Measurements from ENCODE around the gene FBN2.

FBN2 gene

DNA sequence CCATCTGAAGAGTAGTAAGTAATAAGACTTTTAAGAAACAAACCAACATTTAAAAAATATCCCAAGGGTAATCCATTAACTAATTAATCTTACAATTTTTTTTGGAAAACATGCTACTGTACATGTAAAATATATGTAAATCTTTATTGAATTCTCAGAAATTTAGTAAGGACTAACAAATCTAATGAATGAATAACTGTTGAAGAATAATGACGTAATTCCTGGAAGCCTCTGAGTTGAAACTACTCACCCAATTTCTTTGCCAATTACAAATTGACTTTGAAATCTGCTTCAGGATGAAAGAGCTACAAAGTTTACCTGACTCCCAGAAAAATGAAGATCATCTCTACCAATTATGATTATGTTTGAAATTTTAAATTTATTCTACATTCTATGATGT, 21.1 kb downstream of the FBN2 start:
- Histone ChIP-seq H3K9me3 (ENCODE audit: insufficient read depth, low read depth, low read length) (no peaks in the 10 kb centered on the region), H3K79me1 (ENCODE audit: low read length) (no peaks in the 10 kb centered on the region), H2BK12ac (ENCODE audit: low read length) (no peak overlapping the region), H3K9ac (ENCODE audit: low read length) (no peak overlapping the region), H3K27ac (ENCODE audit: low read depth, low read length) (no peak overlapping the region), H3K18ac (ENCODE audit: low read length) (no peak overlapping the region), H3K23ac (ENCODE audit: low read length) (no peak overlapping the region), H3K79me2 (ENCODE audit: control insufficient read depth, insufficient read depth, low read length, poor library complexity) (no peaks in the 10 kb centered on the region), H3K4me3 (ENCODE audit: low read depth, low read length) (no peak overlapping the region), H2BK5ac (ENCODE audit: low read depth, low read length, poor library complexity) (no peak overlapping the region), H2BK120ac (ENCODE audit: insufficient read depth, low read length, poor library complexity) (no peak overlapping the region), H3K36me3 (ENCODE audit: control insufficient read depth in 1 of 2, insufficient read depth in 2 of 2, low read length in 2 of 2) (peaks cover 2 to 5% of the 10 kb centered on the region in 2 experiments), H2AK5ac (ENCODE audit: low read length) (no peak overlapping the region), H3K4me2 (ENCODE audit: low read length) (no peak overlapping the region), H3K27me3 (ENCODE audit: insufficient read depth, low read length) (no peaks in the 10 kb centered on the region), H3K4ac (ENCODE audit: low read depth, low read length) (no peak overlapping the region), H2AFZ (ENCODE audit: insufficient read depth, low read length, poor library complexity) (no peak overlapping the region), H4K12ac (ENCODE audit: low read depth, low read length) (no peak overlapping the region), H3K14ac (ENCODE audit: low read length) (no peak overlapping the region), H4K8ac (ENCODE audit: low read depth, low read length) (no peak overlapping the region), H4K91ac (ENCODE audit: low read depth, low read length) (no peak overlapping the region), H3K4me1 (ENCODE audit: control insufficient read depth in 1 of 2, insufficient read depth in 2 of 2, low read length in 2 of 2) (no peaks in the 10 kb centered on the region)
- WGBS (ENCODE audit: extremely low coverage, insufficient coverage, insufficient read length): no CpG with 5 or more reads among the region's 1 CpG
- DNase-seq: no peak

- Histone ChIP-seq H2BK120ac (ENCODE audit: insufficient read depth, low read length, poor library complexity) (no peak overlapping the region), H3K4ac (ENCODE audit: low read depth, low read length) (no peak overlapping the region), H3K9me3 (ENCODE audit: insufficient read depth, low read depth, low read length) (no peaks in the 10 kb centered on the region), H4K12ac (ENCODE audit: low read depth, low read length) (no peak overlapping the region), H3K23ac (ENCODE audit: low read length) (no peak overlapping the region), H3K4me1 (ENCODE audit: control insufficient read depth in 1 of 2, insufficient read depth in 2 of 2, low read length in 2 of 2) (no peaks in the 10 kb centered on the region), H3K18ac (ENCODE audit: low read length) (no peak overlapping the region), H2AFZ (ENCODE audit: insufficient read depth, low read length, poor library complexity) (no peak overlapping the region), H3K9ac (ENCODE audit: low read length) (no peak overlapping the region), H3K27me3 (ENCODE audit: insufficient read depth, low read length) (no peaks in the 10 kb centered on the region), H2BK12ac (ENCODE audit: low read length) (no peak overlapping the region), H3K4me3 (ENCODE audit: low read depth, low read length) (no peak overlapping the region), H3K4me2 (ENCODE audit: low read length) (no peak overlapping the region), H3K79me2 (ENCODE audit: control insufficient read depth, insufficient read depth, low read length, poor library complexity) (no peaks in the 10 kb centered on the region), H3K27ac (ENCODE audit: low read depth, low read length) (no peak overlapping the region), H4K91ac (ENCODE audit: low read depth, low read length) (no peak overlapping the region), H3K79me1 (ENCODE audit: low read length) (no peaks in the 10 kb centered on the region), H3K36me3 (ENCODE audit: control insufficient read depth in 1 of 2, insufficient read depth in 2 of 2, low read length in 2 of 2) (peaks cover 0 to 5% of the 10 kb centered on the region in 2 experiments), H3K14ac (ENCODE audit: low read length) (no peak overlapping the region), H4K8ac (ENCODE audit: low read depth, low read length) (no peak overlapping the region), H2AK5ac (ENCODE audit: low read length) (no peak overlapping the region), H2BK5ac (ENCODE audit: low read depth, low read length, poor library complexity) (no peak overlapping the region)
- no peak for DNase-seq
- WGBS (ENCODE audit: extremely low coverage, insufficient coverage, insufficient read length): no CpG with 5 or more reads among the region's 1 CpG
These were observed 24.2 kb downstream of the FBN2 start for GRCh38 chr5:128513806-128514205.

- H3K79me2 ChIP-seq (ENCODE audit: control insufficient read depth, insufficient read depth, low read length, poor library complexity): no peaks in the 10 kb centered on the region
- H3K23ac ChIP-seq (ENCODE audit: low read length): no peak overlapping the region
- H2BK12ac ChIP-seq (ENCODE audit: low read length): no peak overlapping the region
- H4K8ac ChIP-seq (ENCODE audit: low read depth, low read length): no peak overlapping the region
- no peak overlapping the region for H2AK5ac ChIP-seq (ENCODE audit: low read length)
- H3K4me3 ChIP-seq (ENCODE audit: low read depth, low read length): no peak overlapping the region
- no peaks in the 10 kb centered on the region for H3K27me3 ChIP-seq (ENCODE audit: insufficient read depth, low read length)
- no peak overlapping the region for H3K27ac ChIP-seq (ENCODE audit: low read depth, low read length)
- no peaks in the 10 kb centered on the region for H3K36me3 ChIP-seq (ENCODE audit: control insufficient read depth in 1 of 2, insufficient read depth in 2 of 2, low read length in 2 of 2)
- no peak overlapping the region for H4K12ac ChIP-seq (ENCODE audit: low read depth, low read length)
- H2BK5ac ChIP-seq (ENCODE audit: low read depth, low read length, poor library complexity): no peak overlapping the region
- no peak overlapping the region for H4K91ac ChIP-seq (ENCODE audit: low read depth, low read length)
- no peak overlapping the region for H2AFZ ChIP-seq (ENCODE audit: insufficient read depth, low read length, poor library complexity)
- H3K9me3 ChIP-seq (ENCODE audit: insufficient read depth, low read depth, low read length): no peaks in the 10 kb centered on the region
- no peak for DNase-seq
- H2BK120ac ChIP-seq (ENCODE audit: insufficient read depth, low read length, poor library complexity): no peak overlapping the region
- no peak overlapping the region for H3K9ac ChIP-seq (ENCODE audit: low read length)
- WGBS (ENCODE audit: extremely low coverage, insufficient coverage, insufficient read length): no CpG with 5 or more reads among the region's 2 CpGs
- no peak overlapping the region for H3K18ac ChIP-seq (ENCODE audit: low read length)
- no peak overlapping the region for H3K4me2 ChIP-seq (ENCODE audit: low read length)
- H3K4ac ChIP-seq (ENCODE audit: low read depth, low read length): no peak overlapping the region
- no peaks in the 10 kb centered on the region for H3K79me1 ChIP-seq (ENCODE audit: low read length)
- H3K14ac ChIP-seq (ENCODE audit: low read length): no peak overlapping the region
- no peaks in the 10 kb centered on the region for H3K4me1 ChIP-seq (ENCODE audit: control insufficient read depth in 1 of 2, insufficient read depth in 2 of 2, low read length in 2 of 2)
These were observed 25.2 kb downstream of the FBN2 start for GRCh38 chr5:128512894-128513293.

GRCh38 chr5:128506643-128507042, 31.4 kb downstream of the FBN2 start:
- no peak overlapping the region for H3K4me2 ChIP-seq (ENCODE audit: low read length)
- H2AK5ac ChIP-seq (ENCODE audit: low read length): no peak overlapping the region
- H3K23ac ChIP-seq (ENCODE audit: low read length): no peak overlapping the region
- no peak overlapping the region for H2BK12ac ChIP-seq (ENCODE audit: low read length)
- H4K12ac ChIP-seq (ENCODE audit: low read depth, low read length): no peak overlapping the region
- no peak overlapping the region for H4K91ac ChIP-seq (ENCODE audit: low read depth, low read length)
- H3K79me2 ChIP-seq (ENCODE audit: control insufficient read depth, insufficient read depth, low read length, poor library complexity): no peaks in the 10 kb centered on the region
- peaks cover 5 to 6% of the 10 kb centered on the region in 2 experiments for H3K36me3 ChIP-seq (ENCODE audit: control insufficient read depth in 1 of 2, insufficient read depth in 2 of 2, low read length in 2 of 2)
- no peak overlapping the region for H2BK5ac ChIP-seq (ENCODE audit: low read depth, low read length, poor library complexity)
- no peak for DNase-seq
- no peak overlapping the region for H3K4me3 ChIP-seq (ENCODE audit: low read depth, low read length)
- no peak overlapping the region for H2BK120ac ChIP-seq (ENCODE audit: insufficient read depth, low read length, poor library complexity)
- no peaks in the 10 kb centered on the region for H3K4me1 ChIP-seq (ENCODE audit: control insufficient read depth in 1 of 2, insufficient read depth in 2 of 2, low read length in 2 of 2)
- H3K79me1 ChIP-seq (ENCODE audit: low read length): no peaks in the 10 kb centered on the region
- H3K14ac ChIP-seq (ENCODE audit: low read length): no peak overlapping the region
- peaks cover 7% of the 10 kb centered on the region for H3K9me3 ChIP-seq (ENCODE audit: insufficient read depth, low read depth, low read length)
- no peak overlapping the region for H4K8ac ChIP-seq (ENCODE audit: low read depth, low read length)
- no peak overlapping the region for H2AFZ ChIP-seq (ENCODE audit: insufficient read depth, low read length, poor library complexity)
- no peaks in the 10 kb centered on the region for H3K27me3 ChIP-seq (ENCODE audit: insufficient read depth, low read length)
- no peak overlapping the region for H3K18ac ChIP-seq (ENCODE audit: low read length)
- no peak overlapping the region for H3K9ac ChIP-seq (ENCODE audit: low read length)
- no peak overlapping the region for H3K27ac ChIP-seq (ENCODE audit: low read depth, low read length)
- WGBS (ENCODE audit: extremely low coverage, insufficient coverage, insufficient read length): no CpG with 5 or more reads among the region's 2 CpGs
- H3K4ac ChIP-seq (ENCODE audit: low read depth, low read length): no peak overlapping the region

Data from trophoblast cell (in vitro differentiated cells and primary cell).